ENCODE results near the gene PKMYT1.

GRCh38 chr16:3023669-3024478 is 43.6 kb upstream of the PKMYT1 start, which contains the start of the genes HCFC1R1 and THOC6:
- TF ChIP-seq, protein P1, sequence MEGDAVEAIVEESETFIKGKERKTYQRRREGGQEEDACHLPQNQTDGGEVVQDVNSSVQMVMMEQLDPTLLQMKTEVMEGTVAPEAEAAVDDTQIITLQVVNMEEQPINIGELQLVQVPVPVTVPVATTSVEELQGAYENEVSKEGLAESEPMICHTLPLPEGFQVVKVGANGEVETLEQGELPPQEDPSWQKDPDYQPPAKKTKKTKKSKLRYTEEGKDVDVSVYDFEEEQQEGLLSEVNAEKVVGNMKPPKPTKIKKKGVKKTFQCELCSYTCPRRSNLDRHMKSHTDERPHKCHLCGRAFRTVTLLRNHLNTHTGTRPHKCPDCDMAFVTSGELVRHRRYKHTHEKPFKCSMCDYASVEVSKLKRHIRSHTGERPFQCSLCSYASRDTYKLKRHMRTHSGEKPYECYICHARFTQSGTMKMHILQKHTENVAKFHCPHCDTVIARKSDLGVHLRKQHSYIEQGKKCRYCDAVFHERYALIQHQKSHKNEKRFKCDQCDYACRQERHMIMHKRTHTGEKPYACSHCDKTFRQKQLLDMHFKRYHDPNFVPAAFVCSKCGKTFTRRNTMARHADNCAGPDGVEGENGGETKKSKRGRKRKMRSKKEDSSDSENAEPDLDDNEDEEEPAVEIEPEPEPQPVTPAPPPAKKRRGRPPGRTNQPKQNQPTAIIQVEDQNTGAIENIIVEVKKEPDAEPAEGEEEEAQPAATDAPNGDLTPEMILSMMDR (IDR thresholded peaks at IDR 0.05; ENCODE audit: low read depth, low read length, poor library complexity, severe bottlenecking) = no peak
- no peak for TF ChIP-seq EZH2phosphoT487 (IDR thresholded peaks at IDR 0.05; ENCODE audit: borderline replicate concordance, low read length)

Measured in DOHH2 (cell line).